OCI-LY3 (cell line): Measurements from ENCODE around the gene MYRF.

Experiments
- EZH2phosphoT487 ChIP-seq: fragments of 200-600 bp; shearing (Covaris generic); IDR thresholded peaks from 2 replicates; pipeline ENCODE4 v1.6.1; 2018; ENCODE audit warnings: antibody characterized with exemption, mixed run types, low read depth
- TF ChIP-seq, protein P1 (sequence below): fragments of 200-600, 300-600 bp; sonication (generic); IDR thresholded peaks from 2 replicates; pipeline ENCODE4 v1.5.1; 2014; ENCODE audit warnings: antibody characterized with exemption, low read length, low read depth

DNA sequence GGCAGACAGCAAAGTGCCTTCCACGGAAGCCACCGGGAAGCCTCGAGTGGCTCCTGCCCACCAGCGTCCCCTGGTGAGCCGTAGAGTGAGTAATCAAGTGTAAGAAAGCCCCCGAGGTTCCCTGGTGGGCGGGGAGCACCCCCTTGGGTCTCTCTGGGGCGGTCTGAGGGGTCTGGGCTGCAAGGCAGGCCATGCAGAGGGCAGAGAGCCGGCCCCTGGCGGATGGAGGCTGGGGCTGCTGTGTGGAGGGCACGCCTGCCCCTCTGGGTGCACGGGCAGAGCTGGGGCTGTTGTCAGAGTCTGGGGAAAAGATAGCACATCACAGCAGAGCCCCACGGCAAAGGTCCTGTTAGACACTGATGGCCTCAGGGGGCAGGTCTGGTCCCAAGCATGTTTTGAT is 25.7 kb upstream of the MYRF start:
- TF ChIP-seq, protein P1, sequence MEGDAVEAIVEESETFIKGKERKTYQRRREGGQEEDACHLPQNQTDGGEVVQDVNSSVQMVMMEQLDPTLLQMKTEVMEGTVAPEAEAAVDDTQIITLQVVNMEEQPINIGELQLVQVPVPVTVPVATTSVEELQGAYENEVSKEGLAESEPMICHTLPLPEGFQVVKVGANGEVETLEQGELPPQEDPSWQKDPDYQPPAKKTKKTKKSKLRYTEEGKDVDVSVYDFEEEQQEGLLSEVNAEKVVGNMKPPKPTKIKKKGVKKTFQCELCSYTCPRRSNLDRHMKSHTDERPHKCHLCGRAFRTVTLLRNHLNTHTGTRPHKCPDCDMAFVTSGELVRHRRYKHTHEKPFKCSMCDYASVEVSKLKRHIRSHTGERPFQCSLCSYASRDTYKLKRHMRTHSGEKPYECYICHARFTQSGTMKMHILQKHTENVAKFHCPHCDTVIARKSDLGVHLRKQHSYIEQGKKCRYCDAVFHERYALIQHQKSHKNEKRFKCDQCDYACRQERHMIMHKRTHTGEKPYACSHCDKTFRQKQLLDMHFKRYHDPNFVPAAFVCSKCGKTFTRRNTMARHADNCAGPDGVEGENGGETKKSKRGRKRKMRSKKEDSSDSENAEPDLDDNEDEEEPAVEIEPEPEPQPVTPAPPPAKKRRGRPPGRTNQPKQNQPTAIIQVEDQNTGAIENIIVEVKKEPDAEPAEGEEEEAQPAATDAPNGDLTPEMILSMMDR: no peak
- no peak for TF ChIP-seq EZH2phosphoT487
